Renal cortex interstitium (tissue), 11 donors: ENCODE data around the gene NARS2. TPM values are rescaled to one million over a fixed set of nuclear protein-coding genes. Genes with fewer than 3 reads are reported as not detected.
A peak's percentile ranks its signal among the peaks of the same experiment; 100 is the strongest.

Source experiments
- DNase-seq, 11 donors: peaks; one replicate each; pipeline ENCODE4 v3.0.0-alpha.2; 2013; ENCODE audit warnings: low read depth in 9 of 11, low spot score in 4 of 11; ENCODE audit errors: extremely low read depth in 1 of 11
- polyA plus RNA-seq, 3 donors: library from polyadenylated mRNA; unstranded; fragments of 120-200 nt; gene quantifications; one replicate each; pipeline ENCODE4 v1.2.1, GENCODE V29; 2013; ENCODE audit not compliant: insufficient read length in 3 of 3

The NARS2 gene
- polyA plus RNA-seq, 3 donors = 41.6 to 47.0 (median 44.6) TPM

GRCh38 chr11:78427615-78428265 is 146.9 kb downstream of the NARS2 start:
- no peak for DNase-seq

GRCh38 chr11:78426845-78427244 is 147.8 kb downstream of the NARS2 start:
- DNase-seq = no peak

GRCh38 chr11:78425399-78426070 is 149.1 kb downstream of the NARS2 start:
- no peak for DNase-seq

DNA sequence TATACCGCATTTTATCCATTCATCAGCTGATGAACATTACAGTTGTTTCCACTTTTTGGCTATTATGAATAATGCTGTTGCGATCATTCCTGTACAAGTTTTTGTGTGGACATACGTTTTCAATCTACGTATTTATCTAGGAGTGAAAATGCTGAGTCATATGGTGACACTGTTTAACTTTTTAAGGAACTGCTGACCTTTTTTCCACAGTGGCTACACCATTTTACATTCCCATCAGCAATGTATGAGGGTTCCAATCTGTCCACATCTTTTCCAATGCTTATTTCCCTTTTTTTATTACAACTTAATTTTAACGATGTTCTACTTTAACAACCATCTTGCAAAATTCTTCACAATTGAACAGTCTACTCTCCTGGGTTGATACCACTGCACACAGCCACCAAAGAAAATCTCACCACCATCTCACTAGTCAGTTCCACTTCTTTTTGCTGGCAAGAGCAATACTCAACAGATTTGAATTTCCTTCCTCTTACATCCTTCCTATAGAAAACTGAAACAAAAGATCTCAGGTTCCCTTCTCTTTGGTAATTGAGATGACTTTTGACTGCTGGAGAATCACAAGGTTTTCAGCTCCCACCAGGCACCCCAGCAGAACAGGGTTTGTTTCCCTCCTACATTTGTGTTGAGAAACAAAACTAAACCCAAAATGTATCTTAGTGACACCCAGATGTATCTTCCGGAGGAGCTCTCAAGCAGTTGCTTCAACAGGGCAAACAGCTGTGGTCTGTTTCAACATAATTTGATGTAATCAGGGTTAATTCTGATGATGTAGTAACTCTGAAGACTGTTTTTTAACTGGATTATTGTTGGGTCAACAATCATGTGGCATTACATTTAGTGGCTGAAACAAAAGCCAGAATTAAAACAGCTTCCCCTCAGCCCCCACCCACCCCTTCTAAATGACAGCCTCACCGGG is 150.1 kb downstream of the NARS2 start:
- DNase-seq = no peak

DNA sequence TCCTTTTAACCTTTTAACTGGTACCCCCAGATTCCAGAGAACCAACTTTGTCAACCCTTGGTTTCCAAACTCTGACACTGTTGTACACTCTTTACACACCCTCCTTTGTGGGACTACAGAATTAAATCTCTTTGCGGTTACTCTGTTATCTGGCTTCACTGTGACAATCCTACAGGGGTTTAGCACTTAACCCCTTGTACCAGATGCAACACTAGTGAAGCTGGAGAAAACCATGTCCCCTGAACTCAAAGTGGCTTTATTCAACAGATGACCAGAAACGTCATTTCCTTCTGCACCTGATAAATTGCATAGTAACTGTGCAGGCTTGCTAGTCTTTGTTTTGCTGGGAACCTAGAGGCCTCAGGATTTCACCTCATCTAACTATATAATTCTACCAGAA is 151.4 kb downstream of the NARS2 start:
- no peak for DNase-seq

- peak in 6 of 11 donors; percentile 36 to 65 (median 48) for DNase-seq
Observed at GRCh38 chr11:78420796-78421209, 153.9 kb downstream of the NARS2 start.

- peak; percentile 57 to 83 (median 74) for DNase-seq
Observed at GRCh38 chr11:78420255-78420764, 154.4 kb downstream of the NARS2 start.

DNA sequence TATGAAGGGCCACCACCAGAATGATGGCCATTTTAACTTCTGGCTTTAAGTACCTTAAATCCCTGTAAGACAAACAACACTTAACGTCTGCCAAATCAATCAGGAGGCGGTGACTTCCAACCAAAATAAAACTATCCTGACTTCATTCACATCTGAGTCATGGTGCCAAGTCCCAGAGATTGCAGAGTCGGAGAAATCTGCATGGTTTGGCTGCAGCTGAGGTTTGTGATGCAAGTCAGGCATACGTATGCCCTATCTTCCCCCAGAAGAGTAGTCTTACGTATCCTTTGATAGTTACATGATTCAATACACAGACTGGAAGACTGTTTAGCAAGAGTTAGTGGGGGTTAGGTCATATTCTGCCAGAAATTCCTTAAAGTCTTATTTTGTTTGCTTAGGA is 155.3 kb downstream of the NARS2 start:
- peak in 1 of 11 donors; percentile 9 for DNase-seq

GRCh38 chr11:78418584-78419211 is 156.0 kb downstream of the NARS2 start:
- DNase-seq = peak in 2 of 11 donors; percentile 2 to 7

GRCh38 chr11:78417888-78418583 is 156.6 kb downstream of the NARS2 start:
- DNase-seq = peak in 8 of 11 donors; percentile 15 to 83 (median 76)

- DNase-seq = peak in 1 of 11 donors; percentile 27
Observed at GRCh38 chr11:78417175-78417887, 157.3 kb downstream of the NARS2 start, which contains the start of gene GAB2. GAB2 (minus strand) TSS chr11:78417820; CDS start chr11:78417720, 100 bp downstream.

- peak in 7 of 11 donors; percentile 68 to 82 (median 79) for DNase-seq
Observed at GRCh38 chr11:78416285-78417174, 158.1 kb downstream of the NARS2 start.

- DNase-seq = no peak
Observed at GRCh38 chr11:78415338-78415737, 159.3 kb downstream of the NARS2 start.

- no peak for DNase-seq
Observed at GRCh38 chr11:78414321-78415051, 160.2 kb downstream of the NARS2 start.

- no peak for DNase-seq
Observed at GRCh38 chr11:78408619-78409018, 166.0 kb downstream of the NARS2 start.

GRCh38 chr11:78406568-78407196 is 168.0 kb downstream of the NARS2 start:
- no peak for DNase-seq
